SK-N-SH treated with all-trans-retinoic acid at 6 μM for 48 hours (cell line): ENCODE measurements around the gene PIP5K1C.
A peak's percentile ranks its signal among the peaks of the same experiment; 100 is the strongest.

Source experiments
- ATAC-seq: fragments of 200-7000 bp; cut with Tn5 transposase; 3 replicates; pipeline ENCODE4 v1.9.1; 2020; ENCODE audit warnings: mild to moderate bottlenecking, moderate library complexity
- ARNTL ChIP-seq: fragments of 450-650 bp; formaldehyde crosslinking; IDR thresholded peaks from 2 replicates; pipeline ENCODE4 v1.5.0; 2020; ENCODE audit warnings: low read depth, mild to moderate bottlenecking, moderate library complexity, borderline replicate concordance
- BACH2 ChIP-seq: fragments of 250-450 bp; sonication (Bioruptor Pico); IDR thresholded peaks from 2 replicates; pipeline ENCODE4 v1.9.0; 2021; ENCODE audit warnings: mild to moderate bottlenecking, borderline replicate concordance
- CSDC2 ChIP-seq: fragments of 250-450 bp; sonication (Bioruptor Pico); IDR thresholded peaks from 2 replicates; pipeline ENCODE4 v1.5.0; 2020; ENCODE audit warnings: mild to moderate bottlenecking, moderate library complexity
- CSRNP3 ChIP-seq: fragments of 250-450 bp; sonication (Bioruptor Pico); IDR thresholded peaks from 2 replicates; pipeline ENCODE4 v1.5.1; 2021; ENCODE audit warnings: mild to moderate bottlenecking, moderate library complexity
- ESRRG ChIP-seq: fragments of 250-450 bp; sonication (Bioruptor Pico); IDR thresholded peaks from 2 replicates; pipeline ENCODE4 v1.6.1; 2021; ENCODE audit warnings: mild to moderate bottlenecking
- GLIS3 ChIP-seq: fragments of 250-450 bp; sonication (Bioruptor Pico); IDR thresholded peaks from 2 replicates; pipeline ENCODE4 v1.5.0; 2020; ENCODE audit warnings: mild to moderate bottlenecking, moderate library complexity
- ISL1 ChIP-seq: fragments of 250-450 bp; sonication (Bioruptor Pico); IDR thresholded peaks from 2 replicates; pipeline ENCODE4 v2.1.2; 2022; ENCODE audit warnings: mild to moderate bottlenecking, moderate library complexity
- OSR1 ChIP-seq: fragments of 250-450 bp; sonication (Bioruptor Pico); IDR thresholded peaks from 2 replicates; pipeline ENCODE4 v1.8.0; 2022; ENCODE audit warnings: moderate library complexity, mild to moderate bottlenecking, inconsistent platforms
- PATZ1 ChIP-seq: fragments of 250-450 bp; sonication (Bioruptor Pico); IDR thresholded peaks from 2 replicates; pipeline ENCODE4 v1.8.0; 2020; ENCODE audit warnings: mild to moderate bottlenecking, moderate library complexity, borderline replicate concordance
- POU6F1 ChIP-seq: fragments of 250-450 bp; sonication (Bioruptor Pico); IDR thresholded peaks from 2 replicates; pipeline ENCODE4 v1.8.0; 2021; ENCODE audit warnings: low read depth, mild to moderate bottlenecking, moderate library complexity, borderline replicate concordance
- PPARA ChIP-seq: fragments of 250-450 bp; sonication (Bioruptor Pico); IDR thresholded peaks from 2 replicates; pipeline ENCODE4 v1.5.0; 2020; ENCODE audit warnings: mild to moderate bottlenecking, borderline replicate concordance
- RARB ChIP-seq: fragments of 250-450 bp; sonication (Bioruptor Pico); IDR thresholded peaks from 2 replicates; pipeline ENCODE4 v1.8.0; 2021; ENCODE audit warnings: mild to moderate bottlenecking, moderate library complexity
- SNAI2 ChIP-seq: fragments of 250-450 bp; sonication (Bioruptor Pico); IDR thresholded peaks from 2 replicates; pipeline ENCODE4 v1.5.0; 2020; ENCODE audit warnings: mild to moderate bottlenecking, moderate library complexity
- TCF4 ChIP-seq: fragments of 250-450 bp; sonication (Bioruptor Pico); IDR thresholded peaks from 2 replicates; pipeline ENCODE4 v1.8.0; 2021; ENCODE audit warnings: mild to moderate bottlenecking, moderate library complexity, borderline replicate concordance
- TOX ChIP-seq: fragments of 250-450 bp; sonication (Bioruptor Pico); IDR thresholded peaks from 2 replicates; pipeline ENCODE4 v1.8.0; 2021; ENCODE audit warnings: mild to moderate bottlenecking, moderate library complexity, borderline replicate concordance
- TSHZ2 ChIP-seq: fragments of 250-450 bp; sonication (Bioruptor Pico); IDR thresholded peaks from 2 replicates; pipeline ENCODE4 v1.5.0; 2020; ENCODE audit warnings: mild to moderate bottlenecking, moderate library complexity
- ZC3H10 ChIP-seq: fragments of 250-450 bp; sonication (Bioruptor Pico); IDR thresholded peaks from 2 replicates; pipeline ENCODE4 v1.5.1; 2021; ENCODE audit warnings: mild to moderate bottlenecking, moderate library complexity
- ZFP3 ChIP-seq: fragments of 250-450 bp; sonication (Bioruptor Pico); IDR thresholded peaks from 2 replicates; pipeline ENCODE4 v1.5.0; 2020; ENCODE audit warnings: mild to moderate bottlenecking, moderate library complexity
- ZFP30 ChIP-seq: fragments of 450-650 bp; formaldehyde crosslinking; IDR thresholded peaks from 2 replicates; pipeline ENCODE4 v1.5.0; 2022; ENCODE audit warnings: mild to moderate bottlenecking, moderate library complexity
- ZNF565 ChIP-seq: fragments of 450-650 bp; formaldehyde crosslinking; conservative IDR thresholded peaks from 2 replicates; pipeline ENCODE4 v1.5.0; 2020; ENCODE audit warnings: low read depth, mild to moderate bottlenecking, moderate library complexity
- ZNF8 ChIP-seq: fragments of 450-650 bp; formaldehyde crosslinking; IDR thresholded peaks from 2 replicates; pipeline ENCODE4 v1.5.0; 2020; ENCODE audit warnings: mild to moderate bottlenecking, moderate library complexity

PIP5K1C gene

GRCh38 chr19:3692141-3693024 lies 7.9 kb downstream of the PIP5K1C start:
- peak; percentile 68 for ATAC-seq

GRCh38 chr19:3691726-3692125 lies 8.5 kb downstream of the PIP5K1C start:
- no peak for ATAC-seq
- no peak for TF ChIP-seq CSDC2
- TF ChIP-seq PATZ1 = no peak
- TF ChIP-seq GLIS3 = no peak
- TF ChIP-seq TOX = no peak
- no peak for TF ChIP-seq PPARA (CRISPR knock-in tag)
- TF ChIP-seq ESRRG (CRISPR knock-in tag) = no peak
- TF ChIP-seq ZNF565 (CRISPR knock-in tag) = no peak
- no peak for TF ChIP-seq SNAI2 (CRISPR knock-in tag)
- no peak for TF ChIP-seq POU6F1 (CRISPR knock-in tag)
- no peak for TF ChIP-seq TSHZ2 (CRISPR knock-in tag)
- no peak for TF ChIP-seq ZFP3 (CRISPR knock-in tag)
- no peak for TF ChIP-seq OSR1 (CRISPR knock-in tag)
- no peak for TF ChIP-seq BACH2 (CRISPR knock-in tag)
- TF ChIP-seq TCF4 (CRISPR knock-in tag) = no peak

More at GRCh38 chr19:3692141-3693024, 7.9 kb downstream of the PIP5K1C start:
- TF ChIP-seq ZC3H10 (CRISPR knock-in tag) (no peak), CSRNP3 (CRISPR knock-in tag) (no peak), ISL1 (CRISPR knock-in tag) (no peak), TCF4 (CRISPR knock-in tag) (no peak), PPARA (CRISPR knock-in tag) (no peak), ZNF565 (CRISPR knock-in tag) (no peak), TSHZ2 (CRISPR knock-in tag) (no peak), RARB (CRISPR knock-in tag) (no peak), ZFP30 (CRISPR knock-in tag) (no peak), POU6F1 (CRISPR knock-in tag) (no peak), TOX (no peak), ARNTL (CRISPR knock-in tag) (no peak), GLIS3 (no peak), ZNF8 (CRISPR knock-in tag) (no peak)
